Astrocyte (in vitro differentiated cells and primary cell): ENCODE measurements around the gene INSRR. TPM values are rescaled to one million over a fixed set of nuclear protein-coding genes. Genes with fewer than 3 reads are reported as not detected.

Source experiments
- DNase-seq: peaks from one replicate; pipeline ENCODE4 v3.0.0-alpha.2; 2010; ENCODE audit warnings: low read depth
- FAIRE-seq: peaks from 2 replicates; lab custom pipeline; 2011; peaks lifted over from hg19 to GRCh38; lab: Jason Lieb, UNC
- H2AFZ ChIP-seq: 2 replicates; pipeline ENCODE4 v1.6.0; 2012; ENCODE audit warnings: low read depth, low read length, inconsistent platforms
- H3K27ac ChIP-seq: 2 replicates; pipeline ENCODE4 v1.5.1; 2011; ENCODE audit warnings: low read depth, low read length, inconsistent platforms
- H3K27me3 ChIP-seq: 2 replicates; pipeline ENCODE4 v1.6.0; 2011; ENCODE audit warnings: low read length, inconsistent platforms; ENCODE audit not compliant: insufficient read depth
- H3K36me3 ChIP-seq: 2 replicates; pipeline ENCODE4 v1.5.1; 2011; ENCODE audit warnings: low read length, inconsistent platforms; ENCODE audit not compliant: insufficient read depth
- H3K4me1 ChIP-seq: 2 replicates; pipeline ENCODE4 v1.5.1; 2011; ENCODE audit warnings: low read length, inconsistent platforms; ENCODE audit not compliant: insufficient read depth
- H3K4me2 ChIP-seq: 2 replicates; pipeline ENCODE4 v1.6.0; 2012; ENCODE audit warnings: low read length, inconsistent platforms
- H3K4me3 ChIP-seq: 2 replicates; pipeline ENCODE4 v1.5.1; 2011; ENCODE audit warnings: low read depth, mild to moderate bottlenecking, low read length, inconsistent platforms; ENCODE audit not compliant: insufficient read depth
- H3K79me2 ChIP-seq: 2 replicates; pipeline ENCODE4 v1.6.0; 2012; ENCODE audit warnings: mild to moderate bottlenecking, low read length, inconsistent platforms; ENCODE audit not compliant: insufficient read depth
- H3K9ac ChIP-seq: 2 replicates; pipeline ENCODE4 v1.6.0; 2012; ENCODE audit warnings: mild to moderate bottlenecking, low read length, inconsistent platforms
- H3K9me3 ChIP-seq: 2 replicates; pipeline ENCODE4 v1.5.1; 2012; ENCODE audit warnings: low read depth, mild to moderate bottlenecking, low read length, inconsistent platforms; ENCODE audit not compliant: insufficient read depth
- H4K20me1 ChIP-seq: 2 replicates; pipeline ENCODE4 v1.6.0; 2012; ENCODE audit warnings: low read length, inconsistent platforms; ENCODE audit not compliant: insufficient read depth
- H3K27ac Mint-ChIP-seq: one replicate; pipeline ENCODE4 v1.8.0; 2021; ENCODE audit warnings: mild to moderate bottlenecking, mixed read lengths; ENCODE audit not compliant: unreplicated experiment
- H3K27me3 Mint-ChIP-seq: one replicate; pipeline ENCODE4 v1.8.0; 2021; ENCODE audit warnings: low read depth, mixed read lengths; ENCODE audit not compliant: unreplicated experiment
- H3K36me3 Mint-ChIP-seq: one replicate; pipeline ENCODE4 v1.8.0; 2021; ENCODE audit warnings: low read depth, mixed read lengths; ENCODE audit not compliant: unreplicated experiment
- H3K4me1 Mint-ChIP-seq: one replicate; pipeline ENCODE4 v1.8.0; 2021; ENCODE audit warnings: low read depth, mixed read lengths; ENCODE audit not compliant: unreplicated experiment
- H3K4me3 Mint-ChIP-seq: one replicate; pipeline ENCODE4 v1.8.0; 2021; ENCODE audit warnings: mild to moderate bottlenecking, moderate library complexity, mixed read lengths; ENCODE audit not compliant: unreplicated experiment
- H3K9me3 Mint-ChIP-seq: one replicate; pipeline ENCODE4 v1.8.0; 2021; ENCODE audit warnings: mild to moderate bottlenecking, mixed read lengths; ENCODE audit not compliant: unreplicated experiment
- CTCF ChIP-seq: IDR thresholded peaks from 2 replicates; pipeline ENCODE4 v1.5.1; 2011; ENCODE audit warnings: low read depth, mild to moderate bottlenecking, inconsistent platforms, low read length, moderate library complexity; ENCODE audit not compliant: insufficient read depth
- EZH2 ChIP-seq: IDR thresholded peaks from 2 replicates; pipeline ENCODE4 v1.6.1; 2012; ENCODE audit warnings: mild to moderate bottlenecking, low read length, inconsistent platforms; ENCODE audit not compliant: insufficient read depth
- total RNA-seq: library from RNA; stranded (reverse); gene quantifications from 2 replicates; pipeline ENCODE4 v1.2.1, GENCODE V29; 2021

INSRR gene
- total RNA-seq, 1 donor from 2014 or later: 0.05 TPM

- H3K4me3 Mint-ChIP-seq: no peak overlapping the region
Observed at GRCh38 chr1:156845055-156845952, 13.6 kb downstream of the INSRR start.

GRCh38 chr1:156844638-156845037 is 14.3 kb downstream of the INSRR start:
- Histone ChIP-seq H3K27me3 (peaks cover 70% of the 10 kb centered on the region), H3K27ac (no peak overlapping the region), H4K20me1 (no peaks in the 10 kb centered on the region), H3K79me2 (no peaks in the 10 kb centered on the region), H2AFZ (no peak overlapping the region), H3K4me1 (no peaks in the 10 kb centered on the region), H3K9me3 (no peaks in the 10 kb centered on the region), H3K36me3 (no peaks in the 10 kb centered on the region), H3K4me3 (no peak overlapping the region), H3K9ac (no peak overlapping the region), H3K4me2 (peak overlapping the region; percentile 41)
- no peak for FAIRE-seq
- H3K27ac Mint-ChIP-seq: no peak overlapping the region
- peaks cover 4% of the 10 kb centered on the region for H3K36me3 Mint-ChIP-seq
- TF ChIP-seq CTCF (no peak), EZH2 (peak; percentile 50)
- peaks cover 20% of the 10 kb centered on the region for H3K9me3 Mint-ChIP-seq
- H3K4me1 Mint-ChIP-seq: peaks cover 4% of the 10 kb centered on the region
- H3K4me3 Mint-ChIP-seq: no peak overlapping the region
- H3K27me3 Mint-ChIP-seq: peaks cover 94% of the 10 kb centered on the region
- no peak for DNase-seq

More at GRCh38 chr1:156845055-156845952, 13.6 kb downstream of the INSRR start:
- H3K36me3 ChIP-seq: no peaks in the 10 kb centered on the region
- Mint-ChIP-seq H3K4me1 (peaks cover 4% of the 10 kb centered on the region), H3K27ac (no peak overlapping the region), H3K36me3 (peaks cover 4% of the 10 kb centered on the region), H3K27me3 (peaks cover 95% of the 10 kb centered on the region), H3K9me3 (peaks cover 20% of the 10 kb centered on the region)
- H2AFZ ChIP-seq: no peak overlapping the region
- H3K4me2 ChIP-seq: peak overlapping the region; percentile 41
- no peaks in the 10 kb centered on the region for H3K4me1 ChIP-seq
- H3K9ac ChIP-seq: no peak overlapping the region
- peaks cover 71% of the 10 kb centered on the region for H3K27me3 ChIP-seq
- H3K79me2 ChIP-seq: no peaks in the 10 kb centered on the region
- DNase-seq (no peak), FAIRE-seq (no peak)
- H3K9me3 ChIP-seq: no peaks in the 10 kb centered on the region
- no peaks in the 10 kb centered on the region for H4K20me1 ChIP-seq
- H3K4me3 ChIP-seq: no peak overlapping the region
- TF ChIP-seq CTCF: no peak
- no peak for TF ChIP-seq EZH2
- no peak overlapping the region for H3K27ac ChIP-seq

GRCh38 chr1:156844102-156844501 is 14.8 kb downstream of the INSRR start:
- Histone ChIP-seq H3K4me1 (no peaks in the 10 kb centered on the region), H3K79me2 (no peaks in the 10 kb centered on the region), H3K36me3 (no peaks in the 10 kb centered on the region), H3K9me3 (no peaks in the 10 kb centered on the region), H3K4me3 (no peak overlapping the region), H3K27me3 (peaks cover 67% of the 10 kb centered on the region), H2AFZ (no peak overlapping the region), H3K27ac (no peak overlapping the region), H3K9ac (no peak overlapping the region), H3K4me2 (no peak overlapping the region), H4K20me1 (no peaks in the 10 kb centered on the region)
- TF ChIP-seq CTCF: no peak
- TF ChIP-seq EZH2: no peak
- Mint-ChIP-seq H3K27me3 (peaks cover 93% of the 10 kb centered on the region), H3K4me1 (peaks cover 4% of the 10 kb centered on the region), H3K9me3 (peaks cover 20% of the 10 kb centered on the region), H3K27ac (no peak overlapping the region), H3K4me3 (no peak overlapping the region), H3K36me3 (peaks cover 4% of the 10 kb centered on the region)
- DNase-seq: no peak
- no peak for FAIRE-seq
